Osteoblast (primary cell): Measurements from ENCODE around the gene DZIP3. TPM values are rescaled to one million over a fixed set of nuclear protein-coding genes. Genes with fewer than 3 reads are reported as not detected.

ENCODE experiments used
- DNase-seq: peaks from one replicate; pipeline ENCODE4 v3.0.0; 2011; ENCODE audit warnings: low spot score, mixed read lengths; ENCODE audit not compliant: insufficient read length; ENCODE audit errors: missing footprints
- H2AFZ ChIP-seq: 2 replicates; pipeline ENCODE4 v1.6.0; 2011; ENCODE audit warnings: mild to moderate bottlenecking, low read length
- H3K27ac ChIP-seq: 2 replicates; pipeline ENCODE4 v1.5.1; 2011; ENCODE audit warnings: mild to moderate bottlenecking, low read depth, low read length, moderate library complexity
- H3K27me3 ChIP-seq: 2 replicates; pipeline ENCODE4 v1.6.0; 2012; ENCODE audit warnings: mild to moderate bottlenecking, control low read depth, inconsistent platforms, low read length, moderate library complexity; ENCODE audit not compliant: insufficient read depth
- H3K36me3 ChIP-seq: 2 replicates; pipeline ENCODE4 v1.5.1; 2011; ENCODE audit warnings: mild to moderate bottlenecking, low read length, control low read depth, moderate library complexity; ENCODE audit not compliant: insufficient read depth
- H3K4me1 ChIP-seq: 2 replicates; pipeline ENCODE4 v1.5.1; 2011; ENCODE audit warnings: mild to moderate bottlenecking, low read length, control low read depth, moderate library complexity; ENCODE audit not compliant: insufficient read depth
- H3K4me2 ChIP-seq: 2 replicates; pipeline ENCODE4 v1.6.0; 2011; ENCODE audit warnings: mild to moderate bottlenecking, low read length; ENCODE audit not compliant: insufficient read depth
- H3K4me3 ChIP-seq: fragments of 200-600 bp; sonication (generic); 3 replicates; pipeline ENCODE4 v1.5.1; 2012; ENCODE audit warnings: mild to moderate bottlenecking, low read length, inconsistent platforms; ENCODE audit not compliant: insufficient read depth
- H3K79me2 ChIP-seq: 2 replicates; pipeline ENCODE4 v1.6.0; 2012; ENCODE audit warnings: mild to moderate bottlenecking, low read length, control low read depth, inconsistent platforms; ENCODE audit not compliant: insufficient read depth
- H3K9me3 ChIP-seq: 2 replicates; pipeline ENCODE4 v1.5.1; 2011; ENCODE audit warnings: low read depth, low read length, control low read depth
- H4K20me1 ChIP-seq: 2 replicates; pipeline ENCODE4 v1.6.0; 2012; ENCODE audit warnings: mild to moderate bottlenecking, low read length, control low read depth; ENCODE audit not compliant: insufficient read depth
- CTCF ChIP-seq: IDR thresholded peaks from 2 replicates; pipeline ENCODE4 v1.5.1; 2011; ENCODE audit warnings: mild to moderate bottlenecking, low read depth, low read length, moderate library complexity; ENCODE audit errors: extremely low read depth
- total RNA-seq: library from RNA; depleted of rRNA; stranded (reverse); fragments of >200 nt; gene quantifications from 2 replicates; pipeline ENCODE4 v1.2.3, GENCODE V29; 2012

The DZIP3 gene
- total RNA-seq, 1 donor = 12.3 TPM

GRCh38 chr3:108565506-108565905 lies 24.0 kb upstream of the DZIP3 start:
- Histone ChIP-seq H3K79me2 (no peaks in the 10 kb centered on the region), H2AFZ (peak overlapping the region; percentile 25), H4K20me1 (no peaks in the 10 kb centered on the region), H3K27me3 (no peaks in the 10 kb centered on the region), H3K27ac (peak overlapping the region; percentile 21), H3K36me3 (peaks cover 11% of the 10 kb centered on the region), H3K4me2 (peak overlapping the region; percentile 14), H3K9me3 (no peaks in the 10 kb centered on the region), H3K4me3 (no peak overlapping the region), H3K4me1 (peaks cover 14% of the 10 kb centered on the region)
- TF ChIP-seq CTCF = no peak
- no peak for DNase-seq

- H3K27ac ChIP-seq = no peak overlapping the region
- no peak overlapping the region for H2AFZ ChIP-seq
- H3K79me2 ChIP-seq = no peaks in the 10 kb centered on the region
- DNase-seq = no peak
- H3K4me1 ChIP-seq = peaks cover 14% of the 10 kb centered on the region
- H4K20me1 ChIP-seq = no peaks in the 10 kb centered on the region
- no peak overlapping the region for H3K4me2 ChIP-seq
- no peak overlapping the region for H3K4me3 ChIP-seq
- H3K27me3 ChIP-seq = no peaks in the 10 kb centered on the region
- peaks cover 6% of the 10 kb centered on the region for H3K36me3 ChIP-seq
- TF ChIP-seq CTCF = no peak
- H3K9me3 ChIP-seq = no peaks in the 10 kb centered on the region
Measured at GRCh38 chr3:108566599-108566998, 22.9 kb upstream of the DZIP3 start.

- H2AFZ ChIP-seq = no peak overlapping the region
- peaks cover 10% of the 10 kb centered on the region for H3K4me1 ChIP-seq
- TF ChIP-seq CTCF = no peak
- H3K36me3 ChIP-seq = peaks cover 7% of the 10 kb centered on the region
- DNase-seq = no peak
- no peak overlapping the region for H3K4me3 ChIP-seq
- no peaks in the 10 kb centered on the region for H3K27me3 ChIP-seq
- H4K20me1 ChIP-seq = no peaks in the 10 kb centered on the region
- H3K9me3 ChIP-seq = no peaks in the 10 kb centered on the region
- H3K27ac ChIP-seq = no peak overlapping the region
- no peaks in the 10 kb centered on the region for H3K79me2 ChIP-seq
- H3K4me2 ChIP-seq = no peak overlapping the region
Measured at GRCh38 chr3:108569336-108569735, 20.2 kb upstream of the DZIP3 start.

DNA sequence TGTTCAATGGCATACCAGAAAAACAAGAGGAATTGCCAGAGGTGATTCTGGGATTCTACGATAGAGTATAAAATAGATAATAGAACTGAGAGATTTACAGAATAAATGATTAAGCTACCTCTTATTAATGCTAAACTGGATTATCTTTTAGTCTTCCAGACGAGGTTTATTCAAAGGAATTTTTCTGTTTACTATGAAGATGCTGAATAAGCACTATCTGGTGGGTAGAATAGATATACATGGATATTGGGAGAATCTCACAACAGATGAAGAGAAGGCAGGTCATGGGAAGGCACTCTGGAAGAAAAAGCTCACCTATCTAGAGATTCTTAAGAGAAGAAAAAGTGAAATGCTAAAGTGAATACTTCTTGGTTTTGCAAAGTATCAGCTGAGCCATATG lies 11.5 kb upstream of the DZIP3 start:
- no peak for TF ChIP-seq CTCF
- no peak overlapping the region for H2AFZ ChIP-seq
- no peaks in the 10 kb centered on the region for H3K27me3 ChIP-seq
- H3K27ac ChIP-seq = no peak overlapping the region
- H3K9me3 ChIP-seq = no peaks in the 10 kb centered on the region
- H3K4me2 ChIP-seq = no peak overlapping the region
- peaks cover 26% of the 10 kb centered on the region for H3K36me3 ChIP-seq
- H3K4me3 ChIP-seq = no peak overlapping the region
- no peak for DNase-seq
- H4K20me1 ChIP-seq = no peaks in the 10 kb centered on the region
- no peaks in the 10 kb centered on the region for H3K79me2 ChIP-seq
- no peaks in the 10 kb centered on the region for H3K4me1 ChIP-seq
